ENCODE measurements around the gene ROR1.

DNA sequence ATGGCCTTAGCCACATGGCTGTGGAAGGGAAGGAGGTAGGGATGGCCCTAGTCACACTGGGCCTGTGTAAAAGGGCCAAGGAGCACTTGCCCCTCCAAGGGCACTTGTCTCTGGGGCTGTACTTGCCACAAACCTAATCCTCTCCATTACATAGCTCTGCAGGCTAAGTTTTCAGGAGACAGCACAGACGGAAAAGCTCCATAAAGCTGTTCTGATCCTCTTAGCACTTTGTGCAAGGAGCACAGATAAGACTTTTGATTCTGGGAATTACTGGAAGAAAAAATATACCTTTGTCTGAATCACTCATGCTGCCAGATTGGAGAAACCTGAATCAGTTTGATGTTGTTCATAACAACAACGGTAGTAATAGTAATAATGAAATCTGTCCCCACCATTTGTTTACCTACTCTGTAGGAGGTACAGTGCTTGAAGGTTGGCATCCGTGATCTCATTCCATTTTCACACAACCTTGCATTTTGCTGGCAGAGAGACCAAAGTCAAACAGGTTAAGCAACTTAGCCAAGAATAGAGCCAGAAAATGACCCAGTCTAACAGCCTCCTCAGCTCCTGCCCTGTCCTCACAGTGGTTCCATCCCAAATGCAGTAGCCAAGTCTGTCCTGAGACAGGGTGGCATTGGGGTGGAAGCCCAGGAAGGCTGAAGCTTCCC lies 207.1 kb downstream of the ROR1 start:
- TF ChIP-seq, protein P1, sequence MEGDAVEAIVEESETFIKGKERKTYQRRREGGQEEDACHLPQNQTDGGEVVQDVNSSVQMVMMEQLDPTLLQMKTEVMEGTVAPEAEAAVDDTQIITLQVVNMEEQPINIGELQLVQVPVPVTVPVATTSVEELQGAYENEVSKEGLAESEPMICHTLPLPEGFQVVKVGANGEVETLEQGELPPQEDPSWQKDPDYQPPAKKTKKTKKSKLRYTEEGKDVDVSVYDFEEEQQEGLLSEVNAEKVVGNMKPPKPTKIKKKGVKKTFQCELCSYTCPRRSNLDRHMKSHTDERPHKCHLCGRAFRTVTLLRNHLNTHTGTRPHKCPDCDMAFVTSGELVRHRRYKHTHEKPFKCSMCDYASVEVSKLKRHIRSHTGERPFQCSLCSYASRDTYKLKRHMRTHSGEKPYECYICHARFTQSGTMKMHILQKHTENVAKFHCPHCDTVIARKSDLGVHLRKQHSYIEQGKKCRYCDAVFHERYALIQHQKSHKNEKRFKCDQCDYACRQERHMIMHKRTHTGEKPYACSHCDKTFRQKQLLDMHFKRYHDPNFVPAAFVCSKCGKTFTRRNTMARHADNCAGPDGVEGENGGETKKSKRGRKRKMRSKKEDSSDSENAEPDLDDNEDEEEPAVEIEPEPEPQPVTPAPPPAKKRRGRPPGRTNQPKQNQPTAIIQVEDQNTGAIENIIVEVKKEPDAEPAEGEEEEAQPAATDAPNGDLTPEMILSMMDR (IDR thresholded peaks at IDR 0.05), result no peak
- TF ChIP-seq POLR2A (IDR thresholded peaks at IDR 0.05), result no peak

Measured in thyroid gland (tissue), 4 donors.